ENCODE results near the gene UPF3B. TPM values are rescaled to one million over a fixed set of nuclear protein-coding genes. Genes with fewer than 3 reads are reported as not detected.

UPF3B gene, protein sequence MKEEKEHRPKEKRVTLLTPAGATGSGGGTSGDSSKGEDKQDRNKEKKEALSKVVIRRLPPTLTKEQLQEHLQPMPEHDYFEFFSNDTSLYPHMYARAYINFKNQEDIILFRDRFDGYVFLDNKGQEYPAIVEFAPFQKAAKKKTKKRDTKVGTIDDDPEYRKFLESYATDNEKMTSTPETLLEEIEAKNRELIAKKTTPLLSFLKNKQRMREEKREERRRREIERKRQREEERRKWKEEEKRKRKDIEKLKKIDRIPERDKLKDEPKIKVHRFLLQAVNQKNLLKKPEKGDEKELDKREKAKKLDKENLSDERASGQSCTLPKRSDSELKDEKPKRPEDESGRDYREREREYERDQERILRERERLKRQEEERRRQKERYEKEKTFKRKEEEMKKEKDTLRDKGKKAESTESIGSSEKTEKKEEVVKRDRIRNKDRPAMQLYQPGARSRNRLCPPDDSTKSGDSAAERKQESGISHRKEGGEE
- total RNA-seq, result 0.85 and 1.5 TPM in 2 replicates

DNA sequence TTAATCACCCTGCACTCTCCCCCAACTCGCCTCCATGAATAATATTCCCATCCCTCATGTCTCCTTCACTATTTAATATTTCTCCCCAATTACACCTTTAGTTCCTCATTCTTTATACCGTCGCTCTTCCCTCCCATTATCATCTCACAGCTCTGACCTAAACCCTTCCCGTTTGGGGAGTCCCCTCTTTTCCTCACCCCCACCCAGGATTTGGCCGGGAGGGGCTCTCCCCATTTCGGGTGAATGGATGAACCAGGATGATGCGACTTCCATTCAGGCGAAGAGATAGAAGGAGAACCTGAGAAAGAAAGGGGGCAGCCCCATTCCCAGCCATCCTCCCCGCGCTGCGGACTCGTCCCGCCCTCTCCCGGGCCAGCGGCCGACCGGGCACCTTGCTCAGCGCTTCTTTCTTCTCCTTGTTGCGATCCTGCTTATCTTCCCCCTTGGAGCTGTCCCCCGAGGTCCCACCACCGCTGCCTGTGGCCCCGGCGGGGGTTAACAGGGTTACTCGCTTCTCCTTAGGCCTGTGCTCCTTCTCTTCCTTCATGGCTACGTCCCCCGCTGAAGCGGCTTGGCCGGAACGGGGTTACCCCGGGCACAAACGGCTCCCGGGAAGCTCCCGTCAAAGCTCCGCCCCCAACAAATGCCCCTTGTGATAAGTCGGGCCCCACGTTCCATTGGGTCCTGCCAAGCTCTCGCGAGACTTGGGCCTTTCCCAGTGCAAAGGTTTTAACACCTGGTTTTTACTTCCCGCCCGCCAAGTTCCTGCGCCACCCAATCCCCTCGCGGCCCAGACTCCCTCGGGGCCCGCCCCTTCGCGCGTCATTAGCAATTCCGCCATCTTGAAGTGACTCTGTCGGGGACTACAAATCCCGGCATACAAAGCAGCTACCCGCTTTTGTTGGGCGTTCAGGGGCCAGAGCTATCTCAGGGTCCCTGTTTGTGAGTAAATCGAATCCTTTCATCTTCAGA, at the start of gene UPF3B:
Gene UPF3B (minus strand): TSS at position 582 of the 972 bp plus-strand sequence. CDS start 35 bp downstream, at position 547.

DNA sequence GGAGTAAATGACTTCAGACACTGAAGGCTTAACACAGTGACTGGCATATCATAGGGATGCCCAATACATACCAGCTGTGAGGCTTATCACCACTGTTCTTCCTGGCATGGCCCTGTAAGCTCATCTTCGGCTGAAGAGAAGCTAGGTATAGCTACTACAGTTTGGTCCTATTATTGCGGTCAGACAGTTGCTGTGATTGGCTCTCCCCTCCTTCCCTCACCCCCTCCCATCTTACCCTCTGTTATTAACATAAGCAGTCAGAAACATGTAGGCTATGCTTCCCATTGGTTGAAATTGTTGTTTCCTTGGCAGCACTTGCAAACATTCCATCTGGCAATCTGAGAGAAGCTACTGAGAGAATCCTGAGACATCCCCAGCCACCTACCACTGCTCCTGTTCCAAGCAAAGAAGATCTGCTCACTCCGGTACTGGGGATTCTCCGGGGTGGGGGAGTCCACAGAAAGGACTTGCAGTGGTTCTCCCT, 43.1 kb upstream of the UPF3B start, which contains the start of gene AKAP14:
Gene AKAP14 (plus strand): TSS at position 51 of the 484 bp plus-strand sequence. CDS start 7,331 bp downstream, outside the sequence.

DNA sequence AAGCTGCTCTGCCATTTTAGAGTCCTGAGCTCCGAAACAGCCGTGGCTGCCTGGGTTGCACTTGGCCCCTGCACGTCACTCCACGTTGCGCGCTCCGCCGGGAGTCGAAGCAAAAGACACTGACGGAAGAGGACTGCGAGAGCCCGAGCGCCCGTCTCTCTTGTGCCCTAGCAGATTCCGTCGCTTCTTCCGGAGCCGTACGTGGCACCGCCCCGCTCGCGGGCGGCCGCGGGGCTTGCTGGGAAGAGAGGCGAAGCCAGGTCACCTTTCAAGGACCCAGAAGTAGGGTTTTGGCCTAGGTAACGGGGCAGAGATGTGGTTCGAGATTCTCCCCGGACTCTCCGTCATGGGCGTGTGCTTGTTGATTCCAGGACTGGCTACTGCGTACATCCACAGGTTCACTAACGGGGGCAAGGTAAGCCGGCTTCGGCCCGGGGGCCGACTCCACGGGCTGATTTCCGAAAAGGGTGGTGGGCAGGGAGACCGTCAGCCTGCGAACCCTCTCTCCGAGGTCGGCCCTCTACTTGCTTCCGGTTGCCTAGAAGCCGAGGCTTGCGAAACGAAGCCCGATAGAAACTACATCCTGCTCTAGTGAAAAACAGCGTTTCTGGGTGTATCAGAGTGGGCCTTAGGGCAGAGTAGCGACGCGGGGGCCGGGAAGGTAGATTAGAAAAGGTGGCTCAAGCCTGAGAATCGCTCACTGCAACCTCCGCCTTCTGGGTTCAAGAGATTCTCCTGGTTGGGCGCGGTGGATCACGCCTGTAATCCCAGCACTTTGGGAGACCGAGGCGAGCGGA, 19.0 kb upstream of the UPF3B start, which contains the start of the genes NDUFA1 and RNF113A:
Gene NDUFA1 (plus strand): TSS at position 234 of the 797 bp plus-strand sequence. CDS start 80 bp downstream, at position 314.
Gene RNF113A (minus strand): TSS at position 135 of the 797 bp plus-strand sequence. CDS start 120 bp downstream, at position 15.

DNA sequence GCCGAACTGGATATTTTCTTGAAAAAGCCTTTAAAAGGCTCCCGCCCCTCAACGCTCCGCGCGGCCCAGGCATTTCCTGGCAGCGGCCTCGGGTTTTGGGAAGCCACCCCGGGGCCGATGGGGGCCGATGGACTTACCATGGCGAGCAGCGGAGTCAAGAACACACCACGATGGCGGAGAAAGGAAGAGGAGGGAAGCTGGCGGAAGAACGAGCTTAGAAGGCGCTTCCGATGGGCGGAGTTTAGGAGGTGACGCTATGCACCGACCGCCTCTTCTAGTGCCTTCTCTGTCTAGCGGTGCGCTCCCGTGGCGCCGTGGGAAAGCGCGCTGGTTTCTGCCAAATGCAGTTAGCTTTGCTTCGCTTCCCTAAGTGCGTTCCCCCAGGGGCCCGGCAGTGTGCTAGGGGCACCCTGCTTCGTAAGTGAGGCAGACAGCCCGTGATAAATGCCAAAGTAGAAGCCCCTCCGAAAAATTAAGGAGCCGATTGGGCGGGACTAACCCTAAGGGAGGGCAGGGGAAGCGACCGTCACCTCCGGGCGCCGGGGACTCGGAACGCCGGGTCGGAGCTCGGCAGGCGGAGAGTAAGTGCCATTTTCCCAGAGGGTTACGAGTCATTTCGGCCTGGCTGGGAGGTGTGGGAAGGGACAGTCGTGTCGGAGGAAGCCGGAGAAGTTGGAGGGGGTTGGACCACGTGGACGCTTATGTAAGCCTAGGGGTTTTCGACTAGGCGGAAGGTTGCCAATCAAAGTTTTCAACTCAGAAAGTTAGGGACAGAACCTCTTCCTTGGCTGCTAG, 61.1 kb downstream of the UPF3B start, which contains the start of gene RPL39:
Gene RPL39 (minus strand): TSS at position 194 of the 795 bp plus-strand sequence. CDS start 54 bp downstream, at position 140.

Other genes starting within 250 kb of the UPF3B start
- 4.8 and 5.4 TPM in 2 replicates for gene NKRF, start 246.5 kb downstream of the UPF3B start, total RNA-seq
- gene SEPTIN6, start 159.8 kb downstream of the UPF3B start, total RNA-seq, result 13.0 and 17.5 TPM in 2 replicates
- gene SOWAHD, start 94.4 kb downstream of the UPF3B start, total RNA-seq, result 0.28 TPM in 1 of 2 replicates, not detected in the other
- 5,330 and 10,791 TPM in 2 replicates for gene RPL39, start 61.3 kb downstream of the UPF3B start, total RNA-seq
- gene RNF113A, start 18.8 kb upstream of the UPF3B start, total RNA-seq, result 20.1 and 24.2 TPM in 2 replicates
- gene NDUFA1, start 18.9 kb upstream of the UPF3B start, total RNA-seq, result 56.7 and 58.7 TPM in 2 replicates
- gene AKAP14, start 42.9 kb upstream of the UPF3B start, total RNA-seq, result not detected in 2 replicates
- 3.9 and 4.4 TPM in 2 replicates for gene NKAP, start 90.8 kb upstream of the UPF3B start, total RNA-seq
- gene RHOXF2B, start 224.7 kb upstream of the UPF3B start, total RNA-seq, result not detected in 2 replicates